Measurements from ENCODE around the gene SMAD4. TPM values are rescaled to one million over a fixed set of nuclear protein-coding genes. Genes with fewer than 3 reads are reported as not detected.
"Not testable (repeated sequence)": the region's sequence is repeated elsewhere in the genome, so short reads cannot be mapped to it uniquely, and the experiment has no call there.

SMAD4 gene
- total RNA-seq, 2 experiments from 2014 or later = 79.3 to 89.5 TPM

- H3K36me3 Mint-ChIP-seq (ENCODE audit: low read depth); ATAC-seq; H3K4me3 Mint-ChIP-seq; H3K27me3 Mint-ChIP-seq; H3K9me3 Mint-ChIP-seq (ENCODE audit: low read depth); H3K27ac Mint-ChIP-seq; DNase-seq: not testable (repeated sequence)
- POLR2A ChIA-PET = interaction anchor here (0.6 to 1.2 kb wide), 2 partner anchors 67 to 83 kb away, joined by 3 read pairs; no protein-coding TSS in a partner anchor
- CTCF ChIA-PET = interaction anchor here (0.7 to 1.2 kb wide), 3 partner anchors 8 to 272 kb away, joined by 3 read pairs; no protein-coding TSS in a partner anchor
- H3K4me1 Mint-ChIP-seq = peaks cover 12% of the 10 kb centered on the region
- intact Hi-C loops (cut with DNase I, micrococcal nuclease) = loop anchor here (2.0 to 10.0 kb wide), 5 partner anchors 166 to 1176 kb away; no protein-coding TSS in a partner anchor
These were observed 81.8 kb downstream of the SMAD4 start for GRCh38 chr18:51111633-51112355.

GRCh38 chr18:51116996-51117395 lies 87.0 kb downstream of the SMAD4 start:
- DNase-seq; POLR2A ChIA-PET; H3K9me3 Mint-ChIP-seq (ENCODE audit: low read depth); CTCF ChIA-PET; H3K36me3 Mint-ChIP-seq (ENCODE audit: low read depth); H3K4me1 Mint-ChIP-seq; ATAC-seq; H3K27ac Mint-ChIP-seq; H3K27me3 Mint-ChIP-seq; H3K4me3 Mint-ChIP-seq: not testable (repeated sequence)
- intact Hi-C loops (cut with DNase I, micrococcal nuclease) = loop anchor here in 1 of 2 experiments (10.0 kb wide), 1 partner anchor 428 kb away; no protein-coding TSS in a partner anchor

DNA sequence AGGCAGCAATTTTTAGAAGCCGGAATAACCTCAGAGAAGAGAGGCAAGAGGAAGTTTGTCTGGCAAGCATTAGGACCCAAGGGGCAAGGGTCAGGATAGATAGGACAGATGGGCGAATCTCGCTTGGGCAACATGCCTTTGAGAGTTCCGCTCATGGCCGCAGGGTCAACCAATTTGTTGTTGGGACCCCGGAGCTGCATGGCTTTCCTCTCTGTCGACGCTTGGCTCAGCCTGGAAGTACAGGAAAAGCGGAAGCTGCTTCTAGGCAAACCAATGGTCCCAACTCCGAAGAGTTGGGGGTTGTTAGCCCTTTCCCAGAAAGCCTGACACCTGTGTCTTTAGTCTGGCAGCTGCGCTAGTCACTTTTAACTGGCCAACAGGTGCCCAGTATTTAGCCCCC lies 89.5 kb downstream of the SMAD4 start:
- ATAC-seq; DNase-seq; POLR2A ChIA-PET; H3K36me3 Mint-ChIP-seq (ENCODE audit: low read depth); H3K4me1 Mint-ChIP-seq; H3K4me3 Mint-ChIP-seq; H3K27ac Mint-ChIP-seq; H3K27me3 Mint-ChIP-seq; H3K9me3 Mint-ChIP-seq (ENCODE audit: low read depth): not testable (repeated sequence)
- intact Hi-C loops (cut with DNase I, micrococcal nuclease) = loop anchor here in 1 of 2 experiments (10.0 kb wide), 1 partner anchor 425 kb away; no protein-coding TSS in a partner anchor
- CTCF ChIA-PET = interaction anchor here (0.8 kb wide), 1 partner anchor 9 kb away, joined by 3 read pairs; no protein-coding TSS in a partner anchor

DNA sequence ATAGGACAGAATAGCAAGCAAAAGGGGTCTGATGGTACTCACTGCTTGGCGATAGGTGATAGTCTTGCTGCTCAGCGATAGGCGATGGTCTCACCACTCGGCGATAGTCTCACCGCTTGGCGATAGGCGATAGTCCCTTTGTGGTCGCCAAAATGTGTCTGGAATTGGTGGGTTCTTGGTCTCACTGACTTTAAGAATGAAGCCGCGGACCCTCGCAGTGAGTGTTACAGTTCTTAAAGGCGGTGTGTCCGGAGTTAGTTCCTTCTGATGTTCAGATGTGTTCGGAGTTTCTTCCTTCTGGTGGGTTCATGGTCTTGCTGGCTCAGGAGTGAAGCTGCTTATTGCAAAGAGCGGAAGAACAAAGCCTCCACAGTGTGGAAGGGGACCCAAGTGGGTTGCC lies 90.0 kb downstream of the SMAD4 start:
- DNase-seq; H3K27me3 Mint-ChIP-seq; H3K27ac Mint-ChIP-seq; H3K9me3 Mint-ChIP-seq (ENCODE audit: low read depth); ATAC-seq; H3K4me3 Mint-ChIP-seq; POLR2A ChIA-PET; H3K36me3 Mint-ChIP-seq (ENCODE audit: low read depth); H3K4me1 Mint-ChIP-seq: not testable (repeated sequence)
- CTCF ChIA-PET = interaction anchor here (0.8 kb wide), 1 partner anchor 9 kb away, joined by 3 read pairs; no protein-coding TSS in a partner anchor
- intact Hi-C loops (cut with DNase I, micrococcal nuclease) = loop anchor here in 1 of 2 experiments (10.0 kb wide), 1 partner anchor 425 kb away; no protein-coding TSS in a partner anchor

GRCh38 chr18:51120809-51121596 lies 91.0 kb downstream of the SMAD4 start:
- ChIA-PET POLR2A (no interaction called here), CTCF (no interaction called here)
- Mint-ChIP-seq H3K9me3 (ENCODE audit: low read depth) (peaks cover 9% of the 10 kb centered on the region), H3K27ac (no peak overlapping the region), H3K4me3 (no peak overlapping the region), H3K36me3 (ENCODE audit: low read depth) (no peaks in the 10 kb centered on the region), H3K4me1 (no peaks in the 10 kb centered on the region), H3K27me3 (no peaks in the 10 kb centered on the region)
- ATAC-seq (no peak), DNase-seq (no peak)
- intact Hi-C loops (cut with DNase I, micrococcal nuclease) = no loop called here

DNA sequence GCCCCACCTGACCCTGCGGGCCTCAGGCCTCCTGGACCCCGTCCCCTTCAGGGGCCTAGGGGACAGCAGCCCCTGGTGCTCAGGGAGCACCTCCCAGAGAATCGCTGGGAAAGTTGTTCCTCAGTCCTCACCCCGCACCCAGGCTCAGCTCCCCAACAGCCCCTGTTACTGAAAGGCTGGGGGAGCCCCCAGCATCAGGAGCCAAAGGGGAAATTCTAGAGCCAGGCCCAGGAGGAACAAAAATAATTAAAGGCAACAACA lies 91.5 kb downstream of the SMAD4 start:
- Mint-ChIP-seq H3K27ac (no peak overlapping the region), H3K9me3 (ENCODE audit: low read depth) (peaks cover 9% of the 10 kb centered on the region), H3K4me3 (no peak overlapping the region), H3K27me3 (no peaks in the 10 kb centered on the region), H3K36me3 (ENCODE audit: low read depth) (no peaks in the 10 kb centered on the region), H3K4me1 (no peaks in the 10 kb centered on the region)
- ChIA-PET POLR2A (no interaction called here), CTCF (interaction anchor here (0.6 kb wide), 1 partner anchor 1045 kb away, joined by 3 read pairs; no protein-coding TSS in a partner anchor)
- ATAC-seq (no peak), DNase-seq (no peak)
- intact Hi-C loops (cut with DNase I, micrococcal nuclease) = no loop called here

DNA sequence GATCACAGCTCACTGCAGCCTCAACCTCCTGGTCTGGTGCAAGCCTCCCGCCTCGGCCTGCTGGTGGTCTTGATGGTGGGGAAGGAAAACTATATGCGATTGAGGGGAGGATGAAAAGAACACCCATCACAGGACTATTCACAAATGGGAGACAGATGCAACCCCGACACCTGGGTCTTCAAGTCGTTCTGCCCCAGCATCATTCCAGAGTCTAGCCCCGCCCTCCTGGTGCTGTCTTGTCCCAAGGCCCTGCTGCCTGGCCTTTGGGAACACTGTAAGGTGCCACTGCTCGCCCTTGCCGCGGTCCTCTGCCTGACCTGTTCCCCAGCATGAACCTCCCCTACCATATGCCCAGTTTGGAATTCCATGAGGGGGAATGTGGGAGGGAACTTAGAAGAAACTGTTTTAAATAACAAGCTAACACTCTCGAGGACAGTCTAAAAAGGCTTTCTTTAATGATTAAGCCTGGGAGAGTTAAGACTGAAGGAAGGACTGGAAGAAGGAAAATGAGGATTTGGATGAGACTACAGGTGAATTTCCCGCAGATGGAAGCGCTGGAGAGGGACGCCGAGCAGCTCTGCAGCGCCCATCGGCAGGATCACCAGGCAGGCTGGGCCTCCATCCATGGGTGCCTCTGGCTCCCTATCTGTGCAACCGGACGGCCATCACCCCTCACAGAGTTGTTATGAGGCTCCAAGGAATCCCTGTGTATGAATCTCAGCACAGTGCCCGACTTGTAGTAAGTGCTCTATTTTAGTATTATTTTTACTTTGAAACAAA lies 92.4 kb downstream of the SMAD4 start:
- Mint-ChIP-seq H3K4me1 (no peaks in the 10 kb centered on the region), H3K36me3 (ENCODE audit: low read depth) (no peaks in the 10 kb centered on the region), H3K9me3 (ENCODE audit: low read depth) (peaks cover 6% of the 10 kb centered on the region), H3K4me3 (no peak overlapping the region), H3K27me3 (no peaks in the 10 kb centered on the region), H3K27ac (no peak overlapping the region)
- POLR2A ChIA-PET = no interaction called here
- no peak for ATAC-seq
- CTCF ChIA-PET = interaction anchor here (0.6 kb wide), 1 partner anchor 1044 kb away, joined by 3 read pairs; no protein-coding TSS in a partner anchor
- intact Hi-C loops (cut with DNase I, micrococcal nuclease) = no loop called here
- no peak for DNase-seq

- CTCF ChIA-PET = no interaction called here
- ATAC-seq (no peak), DNase-seq (no peak)
- Mint-ChIP-seq H3K27ac (no peak overlapping the region), H3K4me3 (no peak overlapping the region), H3K36me3 (ENCODE audit: low read depth) (no peaks in the 10 kb centered on the region), H3K9me3 (ENCODE audit: low read depth) (peaks cover 6% of the 10 kb centered on the region), H3K4me1 (no peaks in the 10 kb centered on the region), H3K27me3 (no peaks in the 10 kb centered on the region)
- intact Hi-C loops (cut with DNase I, micrococcal nuclease) = no loop called here
- POLR2A ChIA-PET = no interaction called here
These were observed 93.0 kb downstream of the SMAD4 start for GRCh38 chr18:51123046-51123395.

- no peak overlapping the region for H3K27ac Mint-ChIP-seq
- DNase-seq (no peak), ATAC-seq (no peak)
- CTCF ChIA-PET = interaction anchor here (1.2 kb wide), 1 partner anchor 13 kb away, joined by 5 read pairs; no protein-coding TSS in a partner anchor
- H3K27me3 Mint-ChIP-seq = no peaks in the 10 kb centered on the region
- H3K4me3 Mint-ChIP-seq = no peak overlapping the region
- POLR2A ChIA-PET = no interaction called here
- intact Hi-C loops (cut with DNase I, micrococcal nuclease) = no loop called here
- peaks cover 6% of the 10 kb centered on the region for H3K9me3 Mint-ChIP-seq (ENCODE audit: low read depth)
- no peaks in the 10 kb centered on the region for H3K36me3 Mint-ChIP-seq (ENCODE audit: low read depth)
- H3K4me1 Mint-ChIP-seq = no peaks in the 10 kb centered on the region
These were observed 93.5 kb downstream of the SMAD4 start for GRCh38 chr18:51123481-51123880.

GRCh38 chr18:51123936-51124486 lies 94.0 kb downstream of the SMAD4 start:
- peaks cover 6% of the 10 kb centered on the region for H3K9me3 Mint-ChIP-seq (ENCODE audit: low read depth)
- no peak for ATAC-seq
- CTCF ChIA-PET = interaction anchor here (1.2 kb wide), 1 partner anchor 13 kb away, joined by 5 read pairs; no protein-coding TSS in a partner anchor

GRCh38 chr18:51125976-51126375 lies 96.0 kb downstream of the SMAD4 start:
- Mint-ChIP-seq H3K4me1 (no peaks in the 10 kb centered on the region), H3K4me3 (no peak overlapping the region), H3K9me3 (ENCODE audit: low read depth) (no peaks in the 10 kb centered on the region), H3K36me3 (ENCODE audit: low read depth) (no peaks in the 10 kb centered on the region), H3K27me3 (no peaks in the 10 kb centered on the region), H3K27ac (no peak overlapping the region)
- DNase-seq (no peak), ATAC-seq (no peak)
- ChIA-PET POLR2A (interaction anchor here (0.6 kb wide), 1 partner anchor 55 kb away, joined by 6 read pairs; no protein-coding TSS in a partner anchor), CTCF (no interaction called here)
- intact Hi-C loops (cut with DNase I, micrococcal nuclease) = no loop called here

More at GRCh38 chr18:51123936-51124486, 94.0 kb downstream of the SMAD4 start:
- Mint-ChIP-seq H3K4me3 (no peak overlapping the region), H3K27me3 (no peaks in the 10 kb centered on the region), H3K4me1 (no peaks in the 10 kb centered on the region), H3K36me3 (ENCODE audit: low read depth) (no peaks in the 10 kb centered on the region), H3K27ac (no peak overlapping the region)
- POLR2A ChIA-PET = no interaction called here
- intact Hi-C loops (cut with DNase I, micrococcal nuclease) = no loop called here
- DNase-seq = no peak
